GM21786 (cell line): ENCODE data around the gene SEC24C.
"Not testable (repeated sequence)": the region's sequence is repeated elsewhere in the genome, so short reads cannot be mapped to it uniquely, and the experiment has no call there.

Experiments
- ATAC-seq: cut with Tn5 transposase; IDR thresholded peaks from one replicate; pipeline ENCODE4 v1.9.1; 2021; ENCODE audit not compliant: unreplicated experiment

Gene SEC24C

GRCh38 chr10:73743905-73744663, at the start of gene SEC24C:
Gene SEC24C (plus strand): TSS chr10:73744372. CDS start chr10:73746833, 2,461 bp downstream.
- peak; percentile 84 for ATAC-seq

GRCh38 chr10:73695302-73695701, 48.9 kb upstream of the SEC24C start:
- not testable (repeated sequence) for ATAC-seq

GRCh38 chr10:73697675-73698159, 46.5 kb upstream of the SEC24C start, which contains the start of gene AGAP5:
Gene AGAP5 (minus strand): TSS chr10:73698109. CDS start chr10:73697755, 354 bp downstream.
- ATAC-seq = not testable (repeated sequence)

- not testable (repeated sequence) for ATAC-seq
Observed at GRCh38 chr10:73698819-73699218, 45.4 kb upstream of the SEC24C start.

- ATAC-seq = not testable (repeated sequence)
Observed at GRCh38 chr10:73703924-73704323, 40.2 kb upstream of the SEC24C start.

- not testable (repeated sequence) for ATAC-seq
Observed at GRCh38 chr10:73705506-73706072, 38.6 kb upstream of the SEC24C start.

- ATAC-seq = not testable (repeated sequence)
Observed at GRCh38 chr10:73706488-73706887, 37.7 kb upstream of the SEC24C start.

GRCh38 chr10:73707628-73708027, 36.5 kb upstream of the SEC24C start:
- ATAC-seq = not testable (repeated sequence)

GRCh38 chr10:73708122-73708521, 36.0 kb upstream of the SEC24C start:
- not testable (repeated sequence) for ATAC-seq

GRCh38 chr10:73711683-73712082, 32.5 kb upstream of the SEC24C start:
- ATAC-seq = not testable (repeated sequence)

GRCh38 chr10:73713912-73714311, 30.3 kb upstream of the SEC24C start:
- not testable (repeated sequence) for ATAC-seq

- ATAC-seq = not testable (repeated sequence)
Observed at GRCh38 chr10:73714483-73714882, 29.7 kb upstream of the SEC24C start.

- not testable (repeated sequence) for ATAC-seq
Observed at GRCh38 chr10:73715179-73716156, 28.7 kb upstream of the SEC24C start.

GRCh38 chr10:73716251-73716650, 27.9 kb upstream of the SEC24C start:
- no peak for ATAC-seq

- ATAC-seq = peak; percentile 62
Observed at GRCh38 chr10:73717556-73717955, 26.6 kb upstream of the SEC24C start.

- not testable (repeated sequence) for ATAC-seq
Observed at GRCh38 chr10:73720561-73720960, 23.6 kb upstream of the SEC24C start.

GRCh38 chr10:73723516-73723915, 20.7 kb upstream of the SEC24C start:
- no peak for ATAC-seq

GRCh38 chr10:73729781-73730152, 14.4 kb upstream of the SEC24C start:
- ATAC-seq = not testable (repeated sequence)

GRCh38 chr10:73730153-73730906, 13.8 kb upstream of the SEC24C start:
- peak; percentile 89 for ATAC-seq
